DMS 273 (cell line): Measurements from ENCODE around the gene FBXO9.

ENCODE experiments used
- DNase-seq: peaks from one replicate; lab custom pipeline; 2025; ENCODE audit not compliant: unreplicated experiment; lab: John Stamatoyannopoulos, UW

FBXO9 gene

GRCh38 chr6:53086302-53086701, 21.1 kb downstream of the FBXO9 start:
- no peak for DNase-seq

GRCh38 chr6:53089948-53090347, 24.7 kb downstream of the FBXO9 start:
- DNase-seq = no peak

- DNase-seq = no peak
Measured at GRCh38 chr6:53090576-53090975, 25.4 kb downstream of the FBXO9 start.

GRCh38 chr6:53095270-53095669, 30.1 kb downstream of the FBXO9 start:
- DNase-seq = no peak

- no peak for DNase-seq
Measured at GRCh38 chr6:53095716-53096115, 30.5 kb downstream of the FBXO9 start.

- no peak for DNase-seq
Measured at GRCh38 chr6:53100561-53100960, 35.4 kb downstream of the FBXO9 start.

- DNase-seq = no peak
Measured at GRCh38 chr6:53101006-53101405, 35.8 kb downstream of the FBXO9 start.

- DNase-seq = peak; percentile 29
Measured at GRCh38 chr6:53103993-53104675, 38.9 kb downstream of the FBXO9 start.

- DNase-seq = no peak
Measured at GRCh38 chr6:53104916-53105315, 39.7 kb downstream of the FBXO9 start.

- no peak for DNase-seq
Measured at GRCh38 chr6:53107091-53107490, 41.9 kb downstream of the FBXO9 start.

GRCh38 chr6:53109612-53110011, 44.4 kb downstream of the FBXO9 start:
- no peak for DNase-seq

- no peak for DNase-seq
Measured at GRCh38 chr6:53111865-53112264, 46.7 kb downstream of the FBXO9 start.

- DNase-seq = no peak
Measured at GRCh38 chr6:53112404-53112803, 47.2 kb downstream of the FBXO9 start.

GRCh38 chr6:53112871-53113270, 47.7 kb downstream of the FBXO9 start:
- DNase-seq = no peak

- DNase-seq = no peak
Measured at GRCh38 chr6:53113742-53114141, 48.5 kb downstream of the FBXO9 start.

GRCh38 chr6:53115113-53115512, 49.9 kb downstream of the FBXO9 start:
- DNase-seq = no peak

GRCh38 chr6:53115741-53116140, 50.5 kb downstream of the FBXO9 start:
- DNase-seq = no peak

- DNase-seq = no peak
Measured at GRCh38 chr6:53119349-53119748, 54.1 kb downstream of the FBXO9 start.

GRCh38 chr6:53119772-53120409, 54.7 kb downstream of the FBXO9 start:
- peak; percentile 45 for DNase-seq

GRCh38 chr6:53124131-53124800, 59.1 kb downstream of the FBXO9 start:
- DNase-seq = no peak

- no peak for DNase-seq
Measured at GRCh38 chr6:53125276-53125675, 60.1 kb downstream of the FBXO9 start.

GRCh38 chr6:53128842-53129241, 63.6 kb downstream of the FBXO9 start:
- DNase-seq = no peak
